Mucosa of descending colon (tissue), 3 donors: ENCODE measurements around the gene OPTC. TPM values are rescaled to one million over a fixed set of nuclear protein-coding genes. Genes with fewer than 3 reads are reported as not detected.

Experiments used
- ATAC-seq: fragments of 200-7000 bp; cut with Tn5 transposase; one replicate; pipeline ENCODE4 v1.9.1; 2020; ENCODE audit warnings: mild to moderate bottlenecking, moderate library complexity
- DNase-seq, 3 donors: peaks; one replicate each; pipeline ENCODE4 v3.0.0-alpha.2; 2020
- H3K36me3 ChIP-seq: fragments of 200-600 bp; one replicate; pipeline ENCODE4 v1.8.0; 2021; ENCODE audit warnings: low read depth, mild to moderate bottlenecking
- H3K4me1 ChIP-seq: fragments of 200-600 bp; one replicate; pipeline ENCODE4 v1.8.0; 2021; ENCODE audit warnings: low read depth, mild to moderate bottlenecking
- H3K4me3 ChIP-seq: fragments of 200-600 bp; one replicate; pipeline ENCODE4 v1.8.0; 2021; ENCODE audit warnings: mild to moderate bottlenecking
- H3K9me3 ChIP-seq: fragments of 200-600 bp; one replicate; pipeline ENCODE4 v1.8.0; 2021; ENCODE audit warnings: mild to moderate bottlenecking
- intact Hi-C, 2 donors: fragments of 100-400 bp; cut with DNase I in 1 of 2; cut with micrococcal nuclease in 1 of 2; formaldehyde crosslinking; loops; one replicate each; pipeline versions ENCODE4 v1.11.0 to v1.11.1; 2022; cut with DNase I, micrococcal nuclease
- total RNA-seq, 3 donors: library from RNA; stranded (reverse); fragmentation: NEBNext Ultra II Directional in 2 of 3; extraction: Animal tissue kit (Norgen Biotek cat#: 25700) in 2 of 3; gene quantifications; one replicate each; pipeline versions ENCODE4 v1.2.1 to v1.2.4, GENCODE V29; 2021 to 2023
- TF ChIP-seq, protein P1 (sequence below): fragments of 200-600 bp; IDR thresholded peaks from one replicate; pipeline ENCODE4 v1.8.0; 2022; ENCODE audit warnings: antibody characterized with exemption, mild to moderate bottlenecking
- donor health status: DM: no; HTN: no; CAD: no; lungs with moderate emphysema.
- donor health status: DM: no; HTN: no; CAD: no.
- donor health status: DM: no; HTN: yes; CAD: no.

OPTC gene
- total RNA-seq, 3 donors from 2014 or later: not detected

GRCh38 chr1:203521812-203522211, 27.9 kb downstream of the OPTC start:
- no peaks in the 10 kb centered on the region for H3K36me3 ChIP-seq
- H3K9me3 ChIP-seq: no peaks in the 10 kb centered on the region
- intact Hi-C loops: no loop called here
- no peaks in the 10 kb centered on the region for H3K4me1 ChIP-seq
- ATAC-seq (no peak), DNase-seq (no peak)
- TF ChIP-seq, protein P1, sequence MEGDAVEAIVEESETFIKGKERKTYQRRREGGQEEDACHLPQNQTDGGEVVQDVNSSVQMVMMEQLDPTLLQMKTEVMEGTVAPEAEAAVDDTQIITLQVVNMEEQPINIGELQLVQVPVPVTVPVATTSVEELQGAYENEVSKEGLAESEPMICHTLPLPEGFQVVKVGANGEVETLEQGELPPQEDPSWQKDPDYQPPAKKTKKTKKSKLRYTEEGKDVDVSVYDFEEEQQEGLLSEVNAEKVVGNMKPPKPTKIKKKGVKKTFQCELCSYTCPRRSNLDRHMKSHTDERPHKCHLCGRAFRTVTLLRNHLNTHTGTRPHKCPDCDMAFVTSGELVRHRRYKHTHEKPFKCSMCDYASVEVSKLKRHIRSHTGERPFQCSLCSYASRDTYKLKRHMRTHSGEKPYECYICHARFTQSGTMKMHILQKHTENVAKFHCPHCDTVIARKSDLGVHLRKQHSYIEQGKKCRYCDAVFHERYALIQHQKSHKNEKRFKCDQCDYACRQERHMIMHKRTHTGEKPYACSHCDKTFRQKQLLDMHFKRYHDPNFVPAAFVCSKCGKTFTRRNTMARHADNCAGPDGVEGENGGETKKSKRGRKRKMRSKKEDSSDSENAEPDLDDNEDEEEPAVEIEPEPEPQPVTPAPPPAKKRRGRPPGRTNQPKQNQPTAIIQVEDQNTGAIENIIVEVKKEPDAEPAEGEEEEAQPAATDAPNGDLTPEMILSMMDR: no peak
- no peak overlapping the region for H3K4me3 ChIP-seq

DNA sequence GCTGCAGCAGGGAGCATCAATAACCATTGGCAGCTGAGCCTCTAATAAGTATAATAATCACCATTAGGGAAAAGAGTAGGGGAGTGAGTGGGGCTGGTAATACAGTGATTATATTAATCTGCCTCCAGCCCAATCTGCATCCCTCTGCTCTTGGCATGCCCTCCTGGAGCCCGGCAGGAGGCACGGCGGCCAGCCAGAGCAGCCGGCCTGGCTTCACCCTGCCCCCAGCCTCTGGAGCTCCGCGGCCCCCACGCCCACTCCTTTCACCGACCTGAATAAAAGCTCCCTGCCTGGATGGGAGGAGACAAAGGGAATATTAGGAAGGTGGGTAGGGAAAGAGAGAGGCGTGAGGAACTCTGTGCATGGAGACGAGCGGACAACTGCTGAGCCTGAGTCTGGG, 28.3 kb downstream of the OPTC start:
- Histone ChIP-seq H3K36me3 (no peaks in the 10 kb centered on the region), H3K4me1 (no peaks in the 10 kb centered on the region), H3K9me3 (no peaks in the 10 kb centered on the region), H3K4me3 (no peak overlapping the region)
- DNase-seq (no peak), ATAC-seq (no peak)
- TF ChIP-seq, protein P1: no peak
- intact Hi-C loops: no loop called here

GRCh38 chr1:203523667-203524066, 29.7 kb downstream of the OPTC start:
- Histone ChIP-seq H3K9me3 (no peaks in the 10 kb centered on the region), H3K4me3 (no peak overlapping the region), H3K4me1 (no peaks in the 10 kb centered on the region), H3K36me3 (no peaks in the 10 kb centered on the region)
- TF ChIP-seq, protein P1: no peak
- DNase-seq: no peak
- ATAC-seq: no peak
- intact Hi-C loops: no loop called here

DNA sequence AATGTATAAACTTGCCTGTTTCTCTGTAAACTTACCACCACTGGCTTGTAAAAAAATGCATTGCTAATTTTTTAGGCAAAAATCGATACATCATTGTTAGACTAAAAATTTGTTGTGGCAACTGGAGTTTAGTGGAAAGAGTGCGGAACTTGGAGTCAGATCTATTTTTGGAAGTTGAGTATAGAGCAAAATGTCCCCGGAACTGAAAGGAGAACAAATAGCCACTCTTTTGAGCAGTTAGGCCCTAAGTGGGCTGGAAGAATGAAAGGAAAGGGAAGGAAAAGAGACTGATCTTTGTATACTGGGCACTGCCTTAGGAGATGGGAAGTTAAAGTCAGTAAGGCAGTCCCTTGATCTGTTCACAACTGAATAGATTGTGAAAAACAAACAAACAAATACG, 30.2 kb downstream of the OPTC start:
- intact Hi-C loops: no loop called here
- no peaks in the 10 kb centered on the region for H3K9me3 ChIP-seq
- DNase-seq (no peak), ATAC-seq (no peak)
- no peaks in the 10 kb centered on the region for H3K36me3 ChIP-seq
- H3K4me1 ChIP-seq: no peaks in the 10 kb centered on the region
- TF ChIP-seq, protein P1: no peak
- no peak overlapping the region for H3K4me3 ChIP-seq

GRCh38 chr1:203524824-203525223, 30.9 kb downstream of the OPTC start:
- TF ChIP-seq, protein P1: no peak
- Histone ChIP-seq H3K36me3 (no peaks in the 10 kb centered on the region), H3K4me1 (no peaks in the 10 kb centered on the region), H3K4me3 (no peak overlapping the region), H3K9me3 (no peaks in the 10 kb centered on the region)
- intact Hi-C loops: no loop called here
- ATAC-seq (no peak), DNase-seq (no peak)

- TF ChIP-seq, protein P1: no peak
- Histone ChIP-seq H3K4me1 (no peaks in the 10 kb centered on the region), H3K4me3 (no peak overlapping the region), H3K36me3 (no peaks in the 10 kb centered on the region), H3K9me3 (no peaks in the 10 kb centered on the region)
- intact Hi-C loops: no loop called here
- no peak for ATAC-seq
- no peak for DNase-seq
Observed at GRCh38 chr1:203525685-203526084, 31.7 kb downstream of the OPTC start.
